ENCODE measurements around the gene KCNG2. TPM values are rescaled to one million over a fixed set of nuclear protein-coding genes. Genes with fewer than 3 reads are reported as not detected.

Gene KCNG2
- polyA plus RNA-seq, 1 experiment, result 0.38 TPM

DNA sequence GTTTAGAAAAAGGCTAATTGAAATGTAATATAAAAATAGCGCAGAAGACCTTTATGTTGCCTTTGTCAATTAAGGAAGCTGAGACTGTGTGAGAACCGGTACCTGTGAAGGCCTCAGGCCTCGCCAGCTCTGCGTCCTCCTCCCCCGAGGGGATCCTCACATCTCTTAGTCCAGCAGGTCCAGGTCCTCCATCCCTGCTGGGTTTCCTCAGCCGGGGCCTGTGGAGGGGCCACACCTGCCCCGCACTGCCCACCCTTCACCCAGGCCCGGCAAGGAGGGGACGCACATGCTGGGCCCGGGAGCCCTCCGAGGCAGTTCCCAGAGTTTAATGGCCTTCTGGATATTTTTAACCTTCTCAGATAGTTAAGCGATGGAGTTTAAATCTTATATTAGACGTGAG is 3.5 kb downstream of the KCNG2 start:
- peaks cover 39% of the 10 kb centered on the region for H3K27me3 ChIP-seq (ENCODE audit: control insufficient read depth, insufficient read depth, low read length)

DNA sequence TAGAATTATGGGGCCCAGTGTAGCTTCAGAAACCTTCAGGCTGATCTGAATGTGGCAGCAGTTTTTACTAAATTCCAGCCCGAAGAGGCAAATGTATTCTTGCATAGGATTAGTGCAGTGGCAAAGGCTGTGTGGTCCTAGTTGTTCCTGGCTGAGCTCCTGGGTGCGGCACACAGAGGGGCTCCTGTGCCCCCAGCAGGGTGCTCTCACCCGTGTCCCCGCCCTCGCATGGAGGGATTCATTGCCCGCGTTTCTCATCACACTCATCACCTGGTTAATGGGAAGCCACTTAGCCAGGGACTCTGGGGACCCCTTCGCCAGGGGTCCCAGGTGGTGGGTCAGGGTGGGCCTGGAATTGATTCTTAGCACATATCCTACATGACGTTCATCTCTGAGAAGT is 3.9 kb downstream of the KCNG2 start:
- Histone ChIP-seq H3K27ac (ENCODE audit: low read depth, low read length) (no peak overlapping the region), H3K27me3 (ENCODE audit: control insufficient read depth, insufficient read depth, low read length) (peaks cover 34% of the 10 kb centered on the region), H3K4me3 (ENCODE audit: low read depth, low read length) (no peak overlapping the region), H3K9me3 (ENCODE audit: control insufficient read depth, insufficient read depth, low read length) (peaks cover 11% of the 10 kb centered on the region; the same call in 1 of the 2 replicates)
- TF ChIP-seq, protein P1, sequence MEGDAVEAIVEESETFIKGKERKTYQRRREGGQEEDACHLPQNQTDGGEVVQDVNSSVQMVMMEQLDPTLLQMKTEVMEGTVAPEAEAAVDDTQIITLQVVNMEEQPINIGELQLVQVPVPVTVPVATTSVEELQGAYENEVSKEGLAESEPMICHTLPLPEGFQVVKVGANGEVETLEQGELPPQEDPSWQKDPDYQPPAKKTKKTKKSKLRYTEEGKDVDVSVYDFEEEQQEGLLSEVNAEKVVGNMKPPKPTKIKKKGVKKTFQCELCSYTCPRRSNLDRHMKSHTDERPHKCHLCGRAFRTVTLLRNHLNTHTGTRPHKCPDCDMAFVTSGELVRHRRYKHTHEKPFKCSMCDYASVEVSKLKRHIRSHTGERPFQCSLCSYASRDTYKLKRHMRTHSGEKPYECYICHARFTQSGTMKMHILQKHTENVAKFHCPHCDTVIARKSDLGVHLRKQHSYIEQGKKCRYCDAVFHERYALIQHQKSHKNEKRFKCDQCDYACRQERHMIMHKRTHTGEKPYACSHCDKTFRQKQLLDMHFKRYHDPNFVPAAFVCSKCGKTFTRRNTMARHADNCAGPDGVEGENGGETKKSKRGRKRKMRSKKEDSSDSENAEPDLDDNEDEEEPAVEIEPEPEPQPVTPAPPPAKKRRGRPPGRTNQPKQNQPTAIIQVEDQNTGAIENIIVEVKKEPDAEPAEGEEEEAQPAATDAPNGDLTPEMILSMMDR (IDR thresholded peaks at IDR 0.05; ENCODE audit: low read depth, low read length), result no peak
- POLR2A ChIA-PET, result no interaction called here
- CTCF ChIA-PET, result no interaction called here
- DNase-seq (ENCODE audit: low read depth, low spot score), result no peak

More for the DNA sequence above, 3.5 kb downstream of the KCNG2 start:
- TF ChIP-seq, protein P1 (IDR thresholded peaks at IDR 0.05; ENCODE audit: low read depth, low read length), result no peak
- no peak for DNase-seq (ENCODE audit: low read depth, low spot score)
- H3K9me3 ChIP-seq (ENCODE audit: control insufficient read depth, insufficient read depth, low read length), result peaks cover 11% of the 10 kb centered on the region; the same call in 1 of the 2 replicates
- H3K4me3 ChIP-seq (ENCODE audit: low read depth, low read length), result no peak overlapping the region
- ChIA-PET CTCF (no interaction called here), POLR2A (no interaction called here)
- H3K27ac ChIP-seq (ENCODE audit: low read depth, low read length), result no peak overlapping the region

DNA sequence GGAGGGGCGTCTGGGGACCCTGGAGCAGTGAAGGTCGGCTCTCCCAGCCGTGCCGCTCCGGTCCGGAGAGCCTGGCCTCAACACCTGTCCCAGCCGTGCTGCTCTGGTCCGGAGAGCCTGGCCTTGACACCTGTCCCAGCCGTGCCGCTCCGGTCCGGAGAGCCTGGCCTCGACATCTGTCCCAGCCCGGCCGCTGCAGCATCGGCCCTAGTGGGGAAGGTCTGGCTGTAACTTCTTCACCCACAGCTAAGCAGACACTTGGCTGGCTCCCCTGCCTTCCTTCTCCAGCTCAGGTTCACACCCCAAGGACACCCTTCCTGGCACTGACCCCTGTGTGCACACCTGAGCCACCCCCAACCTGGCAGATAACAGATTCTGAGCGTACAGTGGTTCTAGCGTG is 4.6 kb downstream of the KCNG2 start:
- TF ChIP-seq, protein P1 (IDR thresholded peaks at IDR 0.05; ENCODE audit: low read depth, low read length), result no peak
- peaks cover 29% of the 10 kb centered on the region for H3K27me3 ChIP-seq (ENCODE audit: control insufficient read depth, insufficient read depth, low read length)
- CTCF ChIA-PET, result no interaction called here
- H3K4me3 ChIP-seq (ENCODE audit: low read depth, low read length), result no peak overlapping the region
- POLR2A ChIA-PET, result no interaction called here
- DNase-seq (ENCODE audit: low read depth, low spot score), result no peak
- peaks cover 15% of the 10 kb centered on the region; the same call in 1 of the 2 replicates for H3K9me3 ChIP-seq (ENCODE audit: control insufficient read depth, insufficient read depth, low read length)
- H3K27ac ChIP-seq (ENCODE audit: low read depth, low read length), result no peak overlapping the region

DNA sequence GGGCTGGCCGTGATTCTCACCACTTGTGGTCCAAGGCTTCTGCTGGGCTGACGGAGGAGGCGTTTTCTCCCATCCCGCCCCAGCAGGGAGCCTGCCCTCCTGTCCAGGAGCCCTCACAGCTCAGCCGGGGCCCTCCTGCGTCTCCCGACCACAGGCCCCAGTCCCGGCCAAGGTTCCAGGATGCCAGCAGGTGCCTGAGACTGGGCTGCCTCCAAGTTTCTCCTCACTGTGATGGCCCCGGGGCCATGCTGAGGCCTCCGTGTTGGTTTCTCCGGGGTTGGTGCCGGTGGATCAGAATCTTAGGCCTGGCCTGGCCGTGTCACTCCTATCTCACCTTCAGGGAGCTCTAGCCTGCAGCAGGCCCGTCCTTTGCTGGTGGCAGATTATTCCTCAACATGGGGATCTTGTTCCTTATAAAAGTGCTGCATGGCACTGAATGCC is 5.9 kb downstream of the KCNG2 start:
- H3K27ac ChIP-seq (ENCODE audit: low read depth, low read length), result no peak overlapping the region
- TF ChIP-seq, protein P1 (IDR thresholded peaks at IDR 0.05; ENCODE audit: low read depth, low read length), result no peak
- peaks cover 18% of the 10 kb centered on the region; the same call in 1 of the 2 replicates for H3K9me3 ChIP-seq (ENCODE audit: control insufficient read depth, insufficient read depth, low read length)
- no peak overlapping the region for H3K4me3 ChIP-seq (ENCODE audit: low read depth, low read length)
- H3K27me3 ChIP-seq (ENCODE audit: control insufficient read depth, insufficient read depth, low read length), result peaks cover 21% of the 10 kb centered on the region
- POLR2A ChIA-PET, result no interaction called here
- CTCF ChIA-PET, result no interaction called here
- DNase-seq (ENCODE audit: low read depth, low spot score), result no peak

DNA sequence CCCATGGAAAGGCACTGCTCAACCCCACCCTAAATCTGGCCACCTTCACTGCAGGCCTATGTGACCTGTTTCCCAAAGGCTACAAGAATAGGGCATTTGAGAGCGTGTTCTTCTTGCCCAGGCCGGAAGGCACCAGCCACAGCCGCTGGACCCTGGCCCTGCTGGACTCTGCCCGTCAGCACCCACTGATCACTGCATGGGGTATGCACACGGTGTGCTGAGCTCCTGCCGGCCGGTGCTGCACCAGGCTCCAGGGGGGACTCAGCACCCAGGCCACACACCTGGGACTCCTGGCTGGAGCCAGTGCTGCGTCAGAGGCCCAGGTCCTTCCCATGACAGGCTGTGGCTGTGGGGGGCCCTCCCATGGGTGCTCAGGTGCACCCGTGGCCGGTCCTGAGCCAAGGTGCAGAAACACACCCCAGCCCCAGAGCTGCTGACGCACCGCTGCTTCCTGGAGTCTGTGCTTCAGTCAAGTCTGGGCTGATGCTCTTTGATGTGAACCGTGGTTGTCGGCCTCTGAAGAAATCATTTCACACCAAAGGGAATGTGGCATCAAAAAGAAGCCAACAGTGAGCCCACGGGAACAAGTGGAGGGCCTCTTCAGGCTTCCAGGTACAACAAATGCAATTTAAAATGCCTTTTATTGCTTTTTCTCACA is 6.5 kb downstream of the KCNG2 start:
- ChIA-PET POLR2A (no interaction called here), CTCF (no interaction called here)
- Histone ChIP-seq H3K4me3 (ENCODE audit: low read depth, low read length) (no peak overlapping the region), H3K9me3 (ENCODE audit: control insufficient read depth, insufficient read depth, low read length) (peaks cover 14% of the 10 kb centered on the region; the same call in 1 of the 2 replicates), H3K27ac (ENCODE audit: low read depth, low read length) (no peak overlapping the region), H3K27me3 (ENCODE audit: control insufficient read depth, insufficient read depth, low read length) (peaks cover 15% of the 10 kb centered on the region)
- TF ChIP-seq, protein P1 (IDR thresholded peaks at IDR 0.05; ENCODE audit: low read depth, low read length), result no peak
- no peak for DNase-seq (ENCODE audit: low read depth, low spot score)

All from AG04450 (cell line).